Lung (tissue), 12 donors: ENCODE measurements around the gene TEX51. TPM values are rescaled to one million over a fixed set of nuclear protein-coding genes. Genes with fewer than 3 reads are reported as not detected.

ENCODE experiments used
- ATAC-seq: fragments of 200-7000 bp; cut with Tn5 transposase; one replicate; pipeline ENCODE4 v1.9.1; 2020; ENCODE audit warnings: moderate number of reproducible peaks; ENCODE audit not compliant: insufficient read depth, low FRiP score
- DNase-seq, 3 donors: peaks; one replicate each; pipeline ENCODE4 v3.0.0-alpha.2; 2013 to 2017
- H3K27ac ChIP-seq, 2 donors: one replicate each; pipeline ENCODE4 v1.5.1; 2013; ENCODE audit warnings: mild to moderate bottlenecking in 2 of 2, moderate library complexity in 2 of 2, control low read depth in 1 of 2, inconsistent platforms in 1 of 2, low read depth in 1 of 2, low read length in 1 of 2
- H3K27me3 ChIP-seq, 3 donors: one replicate each; pipeline ENCODE4 v1.5.1; 2013; ENCODE audit warnings: low read length in 2 of 3; ENCODE audit not compliant: control insufficient read depth in 3 of 3, insufficient read depth in 3 of 3
- H3K36me3 ChIP-seq, 4 donors: one replicate each; pipeline ENCODE4 v1.5.1; 2013; ENCODE audit warnings: low read length in 4 of 4, mild to moderate bottlenecking in 1 of 4, moderate library complexity in 1 of 4; ENCODE audit not compliant: control insufficient read depth in 4 of 4, insufficient read depth in 4 of 4
- H3K4me1 ChIP-seq, 5 donors: one replicate each; pipeline ENCODE4 v1.5.1; 2013; ENCODE audit warnings: low read length in 5 of 5, mild to moderate bottlenecking in 2 of 5, moderate library complexity in 1 of 5; ENCODE audit not compliant: control insufficient read depth in 5 of 5, insufficient read depth in 5 of 5
- H3K4me3 ChIP-seq: one replicate; pipeline ENCODE4 v1.5.1; 2013; ENCODE audit warnings: mild to moderate bottlenecking, control low read depth, moderate library complexity
- H3K9ac ChIP-seq, 2 donors: one replicate each; pipeline ENCODE4 v1.5.1; 2013; ENCODE audit warnings: low read length in 2 of 2, control low read depth in 1 of 2; ENCODE audit not compliant: insufficient read depth in 1 of 2
- H3K9me3 ChIP-seq, 4 donors: one replicate each; pipeline ENCODE4 v1.5.1; 2013; ENCODE audit warnings: low read length in 3 of 4, mild to moderate bottlenecking in 1 of 4, moderate library complexity in 1 of 4; ENCODE audit not compliant: control insufficient read depth in 4 of 4, insufficient read depth in 3 of 4
- CTCF ChIP-seq: IDR thresholded peaks from 2 replicates; pipeline ENCODE4 v1.5.1; 2012; ENCODE audit warnings: mild to moderate bottlenecking; ENCODE audit errors: control extremely low read depth, extremely low read depth
- WGBS, 2 donors: extraction: QIAGEN DNeasy Blood & Tissue Kit; methylation state at CpG; one replicate each; pipeline ENCODE4 v1.1.7; 2013; 5-methylcytosine and 5-hydroxymethylcytosine counted together
- polyA plus RNA-seq, 2 donors: library from polyadenylated mRNA; stranded (reverse); fragments of 200-250 nt; gene quantifications; one replicate each; pipeline ENCODE4 v1.2.1, GENCODE V29; 2013
- total RNA-seq, 2 donors: library from RNA; depleted of rRNA in 1 of 2; stranded (reverse); fragments of >200 nt in 1 of 2; gene quantifications; one replicate each; pipeline ENCODE4 v1.2.1, GENCODE V29; 2014 to 2021
- donor health status: control.
- donor health status: control.
- donor health status: Bipolar disorder and iron deficiency.
- donor health status: healthy.
- donor health status: DM: yes; HTN: yes; CAD: no.

TEX51 gene
- total and polyA plus RNA-seq, 4 donors: not detected

- Histone ChIP-seq H3K27ac (no peak overlapping the region), H3K9ac (no peak overlapping the region), H3K36me3 (no peaks in the 10 kb centered on the region), H3K4me1 (peaks cover 0 to 12% (median 0%) of the 10 kb centered on the region in 5 donors), H3K9me3 (peaks cover 0 to 3% (median 0%) of the 10 kb centered on the region in 4 donors), H3K27me3 (no peaks in the 10 kb centered on the region), H3K4me3 (no peak overlapping the region)
- no peak for ATAC-seq
- WGBS, 2 donors: 80% methylated on average over 6 of the region's 6 CpGs
- no peak for TF ChIP-seq CTCF
- no peak for DNase-seq
Measured at GRCh38 chr2:126888046-126888445, 10.6 kb upstream of the TEX51 start.

- Histone ChIP-seq H3K36me3 (no peaks in the 10 kb centered on the region), H3K4me1 (peaks cover 0 to 12% (median 0%) of the 10 kb centered on the region in 5 donors), H3K27me3 (no peaks in the 10 kb centered on the region), H3K4me3 (no peak overlapping the region), H3K27ac (no peak overlapping the region), H3K9me3 (peaks cover 0 to 3% (median 0%) of the 10 kb centered on the region in 4 donors), H3K9ac (no peak overlapping the region)
- WGBS, 2 donors: 83 to 87% methylated on average over 9 of the region's 9 CpGs
- no peak for DNase-seq
- ATAC-seq: no peak
- TF ChIP-seq CTCF: no peak
Measured at GRCh38 chr2:126889071-126889470, 9.6 kb upstream of the TEX51 start.

DNA sequence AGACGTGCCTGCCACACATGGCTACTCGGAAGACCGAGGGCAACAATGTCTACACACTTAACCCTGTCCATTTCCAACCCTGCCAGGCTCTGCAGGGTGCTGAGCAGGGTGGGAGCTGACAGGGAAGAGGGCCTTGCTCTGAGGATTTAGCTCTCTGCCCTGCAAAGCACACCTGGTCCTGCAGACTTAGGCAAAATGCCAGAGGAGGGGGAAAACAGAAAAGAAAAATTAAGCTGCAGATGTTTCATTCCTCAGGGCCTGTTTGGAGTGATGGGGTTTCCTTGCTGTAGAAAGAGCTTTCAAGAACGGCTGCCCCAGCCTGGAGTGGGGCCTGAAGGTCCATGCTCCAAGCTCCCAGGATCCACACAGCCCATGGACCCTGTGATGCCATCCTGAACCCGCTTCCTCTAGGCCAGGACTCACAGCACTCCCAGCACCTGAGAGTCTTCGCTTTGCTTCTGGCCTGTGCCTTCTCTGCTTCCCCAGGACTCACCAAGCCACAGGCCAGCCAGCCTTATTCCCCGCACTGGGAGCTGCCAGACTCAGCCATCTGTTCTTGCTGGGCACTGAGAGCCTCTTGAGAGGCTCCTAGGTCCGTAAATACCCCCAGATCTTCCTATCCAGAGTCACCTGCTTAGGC lies 9.1 kb upstream of the TEX51 start:
- no peak for TF ChIP-seq CTCF
- 84 to 85% methylated on average over 8 of the region's 8 CpGs for WGBS, 2 donors
- peaks cover 0 to 3% (median 0%) of the 10 kb centered on the region in 4 donors for H3K9me3 ChIP-seq
- no peak overlapping the region for H3K4me3 ChIP-seq
- no peak overlapping the region for H3K27ac ChIP-seq
- H3K27me3 ChIP-seq: no peaks in the 10 kb centered on the region
- no peaks in the 10 kb centered on the region for H3K36me3 ChIP-seq
- H3K9ac ChIP-seq: no peak overlapping the region
- DNase-seq (no peak), ATAC-seq (no peak)
- H3K4me1 ChIP-seq: peaks cover 0 to 12% (median 0%) of the 10 kb centered on the region in 5 donors

DNA sequence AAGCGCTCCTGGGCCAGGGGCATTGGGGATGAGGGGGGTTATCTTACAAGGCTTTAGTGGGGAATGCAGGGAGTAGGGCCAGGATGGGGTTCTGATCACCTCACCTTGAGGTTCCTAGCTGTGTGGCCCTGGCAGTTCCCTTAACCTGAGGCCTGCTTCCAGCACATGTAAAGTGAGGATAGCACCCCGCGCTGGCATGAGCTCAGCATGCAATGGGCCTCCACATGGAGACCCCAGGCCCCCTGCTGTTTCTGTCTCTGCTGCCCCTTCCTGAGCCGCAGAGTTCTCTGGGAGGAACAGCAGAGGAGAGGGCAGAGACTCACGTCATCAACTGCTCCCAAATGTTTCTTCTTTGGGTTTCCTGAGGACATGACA lies 8.6 kb upstream of the TEX51 start:
- Histone ChIP-seq H3K36me3 (no peaks in the 10 kb centered on the region), H3K4me1 (peaks cover 0 to 12% (median 0%) of the 10 kb centered on the region in 5 donors), H3K4me3 (no peak overlapping the region), H3K27ac (no peak overlapping the region), H3K27me3 (no peaks in the 10 kb centered on the region), H3K9me3 (peaks cover 0 to 3% (median 0%) of the 10 kb centered on the region in 4 donors), H3K9ac (no peak overlapping the region)
- ATAC-seq (no peak), DNase-seq (no peak)
- WGBS, 2 donors: 91 to 94% methylated on average over 5 of the region's 5 CpGs
- TF ChIP-seq CTCF: no peak
